Keratinocyte (primary cell): ENCODE results near the gene PRKCZ.

ENCODE experiments used
- EZH2 ChIP-seq: IDR thresholded peaks from one replicate; pipeline ENCODE4 v1.6.1; 2012; ENCODE audit warnings: inconsistent platforms, mild to moderate bottlenecking, low read length, moderate library complexity
- TF ChIP-seq, protein P1 (sequence below), 3 experiments: IDR thresholded peaks in 1 of 3; conservative IDR thresholded peaks in 1 of 3; optimal IDR thresholded peaks in 1 of 3; 2 replicates in 2 of 3; 3 replicates in 1 of 3; pipeline versions ENCODE3 to v1.5.1; 2011; ENCODE audit warnings: low read length in 3 of 3, mild to moderate bottlenecking in 3 of 3, moderate library complexity in 2 of 3, control low read depth in 1 of 3, inconsistent platforms in 1 of 3; ENCODE audit not compliant: insufficient read depth in 2 of 3; ENCODE audit errors: extremely low read depth in 1 of 3

GRCh38 chr1:2141025-2141424 is 90.8 kb downstream of the PRKCZ start:
- TF ChIP-seq, protein P1, sequence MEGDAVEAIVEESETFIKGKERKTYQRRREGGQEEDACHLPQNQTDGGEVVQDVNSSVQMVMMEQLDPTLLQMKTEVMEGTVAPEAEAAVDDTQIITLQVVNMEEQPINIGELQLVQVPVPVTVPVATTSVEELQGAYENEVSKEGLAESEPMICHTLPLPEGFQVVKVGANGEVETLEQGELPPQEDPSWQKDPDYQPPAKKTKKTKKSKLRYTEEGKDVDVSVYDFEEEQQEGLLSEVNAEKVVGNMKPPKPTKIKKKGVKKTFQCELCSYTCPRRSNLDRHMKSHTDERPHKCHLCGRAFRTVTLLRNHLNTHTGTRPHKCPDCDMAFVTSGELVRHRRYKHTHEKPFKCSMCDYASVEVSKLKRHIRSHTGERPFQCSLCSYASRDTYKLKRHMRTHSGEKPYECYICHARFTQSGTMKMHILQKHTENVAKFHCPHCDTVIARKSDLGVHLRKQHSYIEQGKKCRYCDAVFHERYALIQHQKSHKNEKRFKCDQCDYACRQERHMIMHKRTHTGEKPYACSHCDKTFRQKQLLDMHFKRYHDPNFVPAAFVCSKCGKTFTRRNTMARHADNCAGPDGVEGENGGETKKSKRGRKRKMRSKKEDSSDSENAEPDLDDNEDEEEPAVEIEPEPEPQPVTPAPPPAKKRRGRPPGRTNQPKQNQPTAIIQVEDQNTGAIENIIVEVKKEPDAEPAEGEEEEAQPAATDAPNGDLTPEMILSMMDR (optimal IDR thresholded peaks at IDR 0.05 in 1 of 3, IDR thresholded peaks at IDR 0.05 in 1 of 3, conservative IDR thresholded peaks at IDR 0.05 in 1 of 3; ENCODE audit: extremely low read depth in 1 of 3, insufficient read depth in 2 of 3, low read length in 3 of 3) = no peak
- TF ChIP-seq EZH2 = no peak
